ENCODE data around the gene KCTD14. TPM values are rescaled to one million over a fixed set of nuclear protein-coding genes. Genes with fewer than 3 reads are reported as not detected.

KCTD14 gene
- total RNA-seq, 3 donors from 2014 or later (not counting 1 experiment from before 2014, with no cell fraction given): 0.28 to 0.32 TPM; not detected in 1

DNA sequence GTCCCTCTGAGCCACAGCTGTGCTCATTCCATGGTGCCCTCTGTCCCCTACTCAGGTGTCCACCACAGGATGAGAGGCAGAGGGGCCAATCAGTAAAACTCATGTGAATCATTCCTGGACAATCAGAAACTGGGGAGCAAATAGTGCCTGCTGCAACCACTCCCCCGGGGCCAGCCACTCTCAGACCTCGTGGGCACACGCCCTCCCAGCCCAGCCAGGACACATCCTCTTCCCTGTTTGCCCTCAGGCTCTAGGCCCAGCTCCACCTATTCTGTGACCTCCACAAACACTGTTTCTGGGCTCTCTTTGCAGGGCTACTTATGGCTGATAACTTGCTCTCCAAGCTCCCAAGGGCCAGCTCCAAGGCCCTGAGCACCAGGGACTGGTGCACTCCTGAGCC, 14.0 kb upstream of the KCTD14 start:
- H3K36me3 ChIP-seq (ENCODE audit: control insufficient read depth, insufficient read depth, low read length): no peaks in the 10 kb centered on the region
- no peak overlapping the region for H3K27ac ChIP-seq (ENCODE audit: low read length)
- H3K27ac Mint-ChIP-seq: no peak overlapping the region
- no peaks in the 10 kb centered on the region for H3K9me3 Mint-ChIP-seq
- no peaks in the 10 kb centered on the region for H3K27me3 ChIP-seq (ENCODE audit: control insufficient read depth, insufficient read depth, low read length)
- no peak for ATAC-seq
- no peaks in the 10 kb centered on the region for H3K9me3 ChIP-seq (ENCODE audit: control insufficient read depth, insufficient read depth, low read length)
- peaks cover 10 to 12% of the 10 kb centered on the region in 2 donors for H3K4me1 Mint-ChIP-seq
- H3K36me3 Mint-ChIP-seq: no peaks in the 10 kb centered on the region
- H3K4me3 Mint-ChIP-seq: no peak overlapping the region
- TF ChIP-seq, protein P1, sequence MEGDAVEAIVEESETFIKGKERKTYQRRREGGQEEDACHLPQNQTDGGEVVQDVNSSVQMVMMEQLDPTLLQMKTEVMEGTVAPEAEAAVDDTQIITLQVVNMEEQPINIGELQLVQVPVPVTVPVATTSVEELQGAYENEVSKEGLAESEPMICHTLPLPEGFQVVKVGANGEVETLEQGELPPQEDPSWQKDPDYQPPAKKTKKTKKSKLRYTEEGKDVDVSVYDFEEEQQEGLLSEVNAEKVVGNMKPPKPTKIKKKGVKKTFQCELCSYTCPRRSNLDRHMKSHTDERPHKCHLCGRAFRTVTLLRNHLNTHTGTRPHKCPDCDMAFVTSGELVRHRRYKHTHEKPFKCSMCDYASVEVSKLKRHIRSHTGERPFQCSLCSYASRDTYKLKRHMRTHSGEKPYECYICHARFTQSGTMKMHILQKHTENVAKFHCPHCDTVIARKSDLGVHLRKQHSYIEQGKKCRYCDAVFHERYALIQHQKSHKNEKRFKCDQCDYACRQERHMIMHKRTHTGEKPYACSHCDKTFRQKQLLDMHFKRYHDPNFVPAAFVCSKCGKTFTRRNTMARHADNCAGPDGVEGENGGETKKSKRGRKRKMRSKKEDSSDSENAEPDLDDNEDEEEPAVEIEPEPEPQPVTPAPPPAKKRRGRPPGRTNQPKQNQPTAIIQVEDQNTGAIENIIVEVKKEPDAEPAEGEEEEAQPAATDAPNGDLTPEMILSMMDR (IDR thresholded peaks at IDR 0.05): no peak
- 76% methylated on average over 3 of the region's 3 CpGs for WGBS (ENCODE audit: insufficient coverage)
- no peak for DNase-seq
- intact Hi-C loops (cut with micrococcal nuclease): no loop called here
- no peak overlapping the region for H3K4me3 ChIP-seq (ENCODE audit: low read length)
- H3K4me1 ChIP-seq (ENCODE audit: control insufficient read depth, insufficient read depth, low read length): peaks cover 15% of the 10 kb centered on the region
- H3K27me3 Mint-ChIP-seq (ENCODE audit: low read depth in 2 of 2): no peaks in the 10 kb centered on the region

DNA sequence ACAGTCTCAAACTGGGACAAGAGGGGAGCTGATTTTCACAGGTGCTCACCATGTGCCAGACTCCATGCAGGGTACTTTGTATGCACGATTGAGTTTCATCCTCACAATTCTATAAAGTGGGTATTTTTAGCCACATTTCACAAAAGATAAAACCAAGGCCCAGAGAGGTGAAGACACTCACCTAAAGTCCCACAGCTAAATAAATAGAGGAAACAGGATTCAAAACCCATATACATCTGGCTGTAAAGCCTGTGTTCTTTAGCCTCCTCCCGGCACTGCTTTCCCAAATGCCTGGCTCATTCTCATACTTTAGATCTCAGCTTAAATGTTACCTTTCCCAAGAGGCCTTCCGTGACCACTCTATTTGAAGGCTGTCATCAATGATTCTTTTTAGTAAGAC, 13.2 kb upstream of the KCTD14 start:
- no peak for DNase-seq
- Histone ChIP-seq H3K27ac (ENCODE audit: low read length) (no peak overlapping the region), H3K27me3 (ENCODE audit: control insufficient read depth, insufficient read depth, low read length) (no peaks in the 10 kb centered on the region), H3K9me3 (ENCODE audit: control insufficient read depth, insufficient read depth, low read length) (no peaks in the 10 kb centered on the region), H3K4me1 (ENCODE audit: control insufficient read depth, insufficient read depth, low read length) (peaks cover 15% of the 10 kb centered on the region), H3K36me3 (ENCODE audit: control insufficient read depth, insufficient read depth, low read length) (no peaks in the 10 kb centered on the region), H3K4me3 (ENCODE audit: low read length) (no peak overlapping the region)
- ATAC-seq: no peak
- TF ChIP-seq, protein P1 (IDR thresholded peaks at IDR 0.05): no peak
- Mint-ChIP-seq H3K9me3 (no peaks in the 10 kb centered on the region), H3K36me3 (no peaks in the 10 kb centered on the region), H3K27ac (no peak overlapping the region), H3K27me3 (ENCODE audit: low read depth in 2 of 2) (no peaks in the 10 kb centered on the region), H3K4me1 (peaks cover 10 to 12% of the 10 kb centered on the region in 2 donors), H3K4me3 (no peak overlapping the region)
- intact Hi-C loops (cut with micrococcal nuclease): no loop called here
- WGBS (ENCODE audit: insufficient coverage): 96% methylated on average over 2 of the region's 3 CpGs

DNA sequence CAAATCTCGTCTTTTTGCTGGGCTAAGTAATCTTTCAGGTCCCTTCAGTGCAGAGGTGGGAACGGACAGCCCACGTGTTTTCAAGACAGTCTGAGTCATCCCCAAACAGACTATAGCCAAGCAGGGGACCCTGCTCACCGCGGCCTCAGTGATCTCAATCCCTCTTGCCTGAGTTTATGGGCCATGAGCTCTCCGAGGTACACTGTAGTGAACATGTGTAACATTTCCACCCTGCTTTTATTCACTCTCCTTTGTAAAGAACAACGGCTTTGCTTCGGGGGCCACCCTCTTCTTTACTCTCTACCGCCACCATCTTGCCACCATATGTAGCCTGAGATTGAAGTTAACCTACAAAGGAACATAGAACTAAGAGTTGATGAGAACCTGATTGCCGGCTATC, 11.5 kb upstream of the KCTD14 start:
- H3K9me3 Mint-ChIP-seq: no peaks in the 10 kb centered on the region
- no peaks in the 10 kb centered on the region for H3K27me3 Mint-ChIP-seq (ENCODE audit: low read depth in 2 of 2)
- H3K36me3 Mint-ChIP-seq: no peaks in the 10 kb centered on the region
- Histone ChIP-seq H3K27me3 (ENCODE audit: control insufficient read depth, insufficient read depth, low read length) (no peaks in the 10 kb centered on the region), H3K36me3 (ENCODE audit: control insufficient read depth, insufficient read depth, low read length) (no peaks in the 10 kb centered on the region), H3K4me1 (ENCODE audit: control insufficient read depth, insufficient read depth, low read length) (peaks cover 6% of the 10 kb centered on the region), H3K9me3 (ENCODE audit: control insufficient read depth, insufficient read depth, low read length) (no peaks in the 10 kb centered on the region), H3K4me3 (ENCODE audit: low read length) (no peak overlapping the region), H3K27ac (ENCODE audit: low read length) (no peak overlapping the region)
- H3K27ac Mint-ChIP-seq: no peak overlapping the region
- H3K4me1 Mint-ChIP-seq: peaks cover 1 to 2% of the 10 kb centered on the region in 2 donors
- TF ChIP-seq, protein P1 (IDR thresholded peaks at IDR 0.05): no peak
- ATAC-seq: no peak
- intact Hi-C loops (cut with micrococcal nuclease): no loop called here
- WGBS (ENCODE audit: insufficient coverage): 84% methylated on average over 10 of the region's 10 CpGs
- H3K4me3 Mint-ChIP-seq: no peak overlapping the region
- no peak for DNase-seq

DNA sequence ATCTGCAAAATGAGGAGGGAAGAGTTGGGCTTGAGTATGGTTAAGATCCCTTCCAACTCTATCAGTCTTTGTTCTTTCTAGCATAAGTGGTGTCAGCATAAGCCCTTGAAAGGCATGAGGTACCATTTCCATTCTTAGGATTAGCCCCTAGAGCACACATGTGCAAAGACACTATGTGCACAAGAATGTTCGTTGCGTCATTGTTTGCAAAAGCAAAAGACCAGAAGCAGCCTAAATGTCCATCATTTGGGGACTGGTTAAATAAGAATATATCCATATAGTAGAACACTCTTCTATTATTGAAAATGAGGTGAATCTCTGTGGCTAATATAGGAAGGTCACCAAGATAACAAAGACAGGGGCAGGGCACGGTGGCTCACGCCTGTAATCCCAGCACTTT, 10.0 kb upstream of the KCTD14 start:
- H3K4me1 Mint-ChIP-seq: no peaks in the 10 kb centered on the region
- TF ChIP-seq, protein P1 (IDR thresholded peaks at IDR 0.05): no peak
- 71% methylated on average over 4 of the region's 4 CpGs for WGBS (ENCODE audit: insufficient coverage)

More for the DNA sequence above, 10.0 kb upstream of the KCTD14 start:
- DNase-seq (no peak), ATAC-seq (no peak)
- H3K4me3 Mint-ChIP-seq: no peak overlapping the region
- intact Hi-C loops (cut with micrococcal nuclease): no loop called here
- Histone ChIP-seq H3K36me3 (ENCODE audit: control insufficient read depth, insufficient read depth, low read length) (no peaks in the 10 kb centered on the region), H3K4me1 (ENCODE audit: control insufficient read depth, insufficient read depth, low read length) (no peaks in the 10 kb centered on the region), H3K27ac (ENCODE audit: low read length) (no peak overlapping the region), H3K27me3 (ENCODE audit: control insufficient read depth, insufficient read depth, low read length) (no peaks in the 10 kb centered on the region), H3K9me3 (ENCODE audit: control insufficient read depth, insufficient read depth, low read length) (no peaks in the 10 kb centered on the region), H3K4me3 (ENCODE audit: low read length) (no peak overlapping the region)
- H3K27ac Mint-ChIP-seq: no peak overlapping the region
- no peaks in the 10 kb centered on the region for H3K36me3 Mint-ChIP-seq
- H3K9me3 Mint-ChIP-seq: no peaks in the 10 kb centered on the region
- H3K27me3 Mint-ChIP-seq (ENCODE audit: low read depth in 2 of 2): no peaks in the 10 kb centered on the region
